ENCODE measurements around the gene DNAAF8.

DNAAF8 gene

DNA sequence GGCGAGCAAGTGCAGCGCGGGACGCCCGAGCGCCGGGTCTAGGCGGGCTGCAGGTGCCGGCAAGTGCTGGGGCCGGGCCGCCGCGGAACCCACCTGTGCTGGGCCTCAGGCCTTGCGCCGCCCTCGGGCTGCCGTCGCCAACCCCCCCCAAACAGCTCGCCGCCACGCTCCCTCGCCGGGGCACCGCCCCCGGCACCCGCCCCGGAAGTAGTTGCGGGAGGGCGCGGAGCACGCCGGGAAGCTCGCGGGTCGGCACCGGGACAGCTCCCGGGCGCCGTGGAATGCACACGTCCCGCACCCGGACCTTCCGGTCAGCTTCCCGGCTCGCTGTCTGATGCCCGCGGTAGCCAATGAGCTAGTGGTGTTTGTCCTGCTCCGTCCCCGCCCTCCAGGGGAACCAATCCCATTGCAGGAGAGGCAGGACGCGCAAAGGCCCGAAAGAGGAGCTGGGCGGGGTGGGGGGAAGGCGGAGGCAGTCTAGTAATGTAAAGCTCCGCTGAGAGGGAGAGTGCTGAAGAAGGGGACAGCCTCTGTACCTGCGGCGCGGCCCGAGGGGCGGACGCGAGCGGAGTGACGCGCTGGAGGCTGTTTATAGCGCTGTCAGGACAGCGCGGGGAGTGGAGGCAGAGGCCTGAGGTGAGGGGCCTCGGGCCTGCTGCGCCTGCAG, at the start of gene DNAAF8, which contains the start of gene ANKS3:
DNAAF8 (plus strand) TSS at position 475 of the 667 bp plus-strand sequence. CDS start 1,978 bp downstream, outside the sequence.
ANKS3 (minus strand) TSS at position 209 of the 667 bp plus-strand sequence. CDS start 4,122 bp downstream, outside the sequence.
- no peak for FAIRE-seq

DNA sequence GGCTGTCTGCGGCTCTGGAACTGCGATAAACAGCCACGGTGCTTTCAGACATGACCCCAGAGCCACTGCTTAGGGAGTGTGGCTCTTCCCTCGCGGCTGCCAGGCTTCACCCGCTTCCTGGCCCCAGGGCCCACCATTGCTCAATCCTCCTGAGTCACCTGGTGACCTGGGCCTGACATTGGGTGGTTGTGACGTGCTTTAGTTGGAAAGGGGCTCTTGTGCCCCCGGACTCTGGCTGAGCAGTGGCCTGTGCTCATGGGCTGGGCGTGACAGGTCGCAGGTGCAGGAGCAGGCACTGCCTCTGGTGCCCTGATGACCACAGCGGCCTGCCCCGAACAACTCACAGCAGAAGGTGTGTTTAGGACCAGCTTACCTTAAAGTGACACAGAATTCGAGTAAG, 49.6 kb upstream of the DNAAF8 start:
- no peak for FAIRE-seq

DNA sequence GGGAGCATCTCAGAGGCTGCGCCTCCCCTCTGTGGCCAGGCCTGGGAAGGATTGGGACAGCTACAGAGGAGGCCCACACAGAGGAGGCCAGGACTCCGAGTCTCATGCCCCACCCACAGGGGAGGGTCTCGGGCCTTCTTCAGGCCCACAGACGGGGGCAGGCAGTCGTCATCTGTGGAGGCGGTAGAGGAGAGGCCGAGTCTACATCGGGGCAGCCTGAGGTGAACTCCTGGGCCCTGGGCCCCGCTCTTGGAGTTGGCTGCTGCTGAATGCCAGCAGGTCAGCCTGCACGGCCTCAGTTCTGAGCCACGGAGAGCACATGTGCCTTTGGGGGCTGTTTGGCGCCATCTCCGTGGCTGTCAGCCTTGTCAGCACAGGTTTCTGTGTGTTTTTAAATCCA, 49.0 kb upstream of the DNAAF8 start:
- FAIRE-seq = no peak

DNA sequence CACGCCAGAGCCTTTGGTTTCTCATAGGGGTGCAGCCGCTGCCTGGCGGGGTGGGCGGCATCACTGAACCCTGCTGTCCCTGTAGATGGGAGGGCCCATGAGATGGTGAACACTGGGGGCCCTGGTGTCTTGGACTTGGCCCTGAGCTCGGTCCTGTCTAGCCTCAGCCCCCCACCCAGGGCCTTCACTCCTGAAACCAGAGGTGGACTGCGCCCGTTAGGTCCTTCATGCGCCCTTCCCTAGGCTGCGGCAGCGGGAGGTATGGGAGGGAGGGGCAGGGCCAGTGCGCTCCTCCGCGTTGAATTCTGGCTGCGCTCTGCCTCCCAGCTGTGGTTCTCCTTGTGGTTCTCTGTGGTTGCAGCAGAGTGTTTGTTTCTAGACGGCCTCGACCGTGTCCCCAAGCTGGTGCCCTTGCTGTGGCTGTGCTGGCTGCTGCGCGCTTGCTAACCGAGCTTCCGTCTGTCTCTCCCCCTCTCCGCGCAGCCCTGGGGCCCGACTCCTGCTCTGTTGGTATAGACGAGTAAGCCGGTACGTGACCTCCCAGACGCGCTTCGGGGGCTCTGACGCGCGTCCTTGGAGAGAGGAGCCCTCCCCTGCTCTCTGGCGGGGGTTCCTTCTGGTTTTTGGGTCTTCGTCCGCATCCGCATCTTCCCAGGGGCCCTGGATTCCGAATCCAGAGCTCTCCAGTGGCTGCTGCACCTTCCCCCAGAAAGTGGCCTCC, 48.4 kb upstream of the DNAAF8 start:
- no peak for FAIRE-seq

DNA sequence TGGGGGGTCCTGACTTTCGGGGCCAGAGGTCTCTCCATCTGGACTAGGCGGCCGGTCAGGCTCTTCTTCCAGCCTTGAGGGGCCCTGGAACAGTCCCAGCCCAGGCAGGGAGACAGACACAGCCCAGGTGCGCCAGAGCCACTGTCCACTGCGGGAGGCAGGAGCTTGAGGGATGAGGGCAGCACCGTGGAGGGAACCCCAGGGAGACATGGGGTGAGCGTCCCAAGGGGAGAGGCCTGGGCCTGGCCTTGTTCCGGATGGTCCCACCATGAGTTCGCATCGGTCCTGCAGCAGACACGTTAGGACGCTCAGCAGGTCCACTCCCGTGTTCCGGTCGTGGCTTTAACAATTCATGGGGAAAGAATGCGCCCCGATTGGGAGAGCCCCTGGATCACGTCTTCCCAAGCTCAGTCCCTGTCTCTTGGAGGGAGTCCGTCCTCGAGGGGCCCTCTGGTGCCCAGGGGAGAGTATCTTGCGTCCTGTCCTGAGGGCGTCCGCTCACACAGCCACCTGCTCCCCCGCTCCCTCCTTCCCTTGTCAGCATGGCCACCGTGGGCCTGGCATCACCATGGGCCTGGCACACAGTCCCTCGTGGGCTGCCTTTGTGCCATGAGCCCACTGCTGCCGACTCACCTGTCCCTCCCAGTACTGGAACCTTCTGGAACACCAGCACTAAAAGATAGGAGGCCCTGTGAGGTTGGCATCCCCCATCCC, 47.7 kb upstream of the DNAAF8 start:
- no peak for FAIRE-seq

DNA sequence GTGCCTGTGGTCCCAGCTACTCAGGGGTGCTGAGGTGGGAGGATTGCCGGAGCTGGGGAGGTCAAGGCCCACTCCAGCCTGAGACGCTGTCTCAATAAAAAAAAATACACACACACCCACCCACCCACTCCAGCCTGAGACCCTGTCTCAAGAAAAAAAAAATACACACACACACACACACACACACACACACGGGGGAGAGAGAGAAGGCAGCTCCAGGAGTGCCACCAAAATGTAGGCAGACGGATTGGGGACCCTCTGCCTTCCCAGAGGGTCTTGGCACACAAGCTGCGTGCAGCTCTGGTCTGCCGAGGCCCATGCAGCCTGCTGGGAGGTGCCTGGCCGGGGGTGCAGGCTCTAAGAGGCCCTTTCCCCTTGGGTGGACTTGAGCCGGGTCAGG, 46.9 kb upstream of the DNAAF8 start:
- no peak for FAIRE-seq

DNA sequence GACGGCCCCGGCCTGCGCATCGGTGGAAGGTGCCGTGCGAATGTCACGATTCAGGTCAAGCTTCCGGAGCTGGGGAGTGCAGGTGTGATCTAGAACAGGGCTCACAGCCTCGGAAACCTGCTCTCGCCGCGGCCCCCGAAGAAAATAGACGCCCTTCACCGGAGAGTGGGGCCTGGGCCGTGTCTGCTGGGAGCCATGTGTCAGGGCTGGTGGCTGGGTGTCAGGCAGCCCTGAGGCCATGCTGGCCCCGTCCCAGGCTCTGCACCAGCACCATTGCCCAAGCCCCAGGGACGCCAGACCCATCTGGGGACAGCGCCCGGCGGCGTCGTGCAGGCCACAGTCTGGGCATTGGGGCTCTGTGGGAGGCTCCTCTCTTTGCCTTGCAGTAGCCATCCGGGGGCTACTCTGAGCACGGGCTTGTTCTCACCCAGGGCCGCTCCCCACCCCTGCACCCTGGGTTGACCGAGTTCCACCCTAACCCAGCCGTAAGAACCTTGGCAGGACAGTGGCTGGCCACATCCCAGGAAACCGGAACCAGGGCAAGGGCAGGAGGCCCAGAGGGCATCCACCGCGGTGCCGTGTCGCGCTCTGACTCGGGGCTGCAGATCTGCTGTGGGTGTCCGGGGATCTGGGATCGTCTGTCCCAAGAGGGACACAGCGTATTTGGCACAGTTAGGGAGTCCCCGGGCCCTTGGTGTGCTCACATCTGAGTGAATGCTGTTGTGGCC, 46.2 kb upstream of the DNAAF8 start:
- no peak for FAIRE-seq

DNA sequence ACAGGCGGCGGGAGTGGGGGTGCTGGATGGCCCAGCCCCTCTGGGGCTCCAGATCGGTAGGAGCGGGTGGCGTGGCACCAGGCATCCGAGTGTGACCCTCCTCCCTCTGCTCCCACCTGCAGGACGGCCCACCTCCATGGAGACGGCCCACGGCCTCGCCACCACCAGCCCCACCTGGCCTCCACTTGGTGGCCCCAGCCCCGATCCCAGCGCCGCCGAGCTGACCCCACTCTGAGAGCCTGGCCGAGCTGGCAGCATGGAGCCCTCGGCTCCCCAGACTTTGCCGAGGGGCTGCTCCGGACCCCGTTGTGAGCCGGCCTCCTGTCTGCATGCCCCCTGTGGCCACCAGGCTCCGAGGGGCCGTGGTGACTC, 45.7 kb upstream of the DNAAF8 start:
- FAIRE-seq = no peak

DNA sequence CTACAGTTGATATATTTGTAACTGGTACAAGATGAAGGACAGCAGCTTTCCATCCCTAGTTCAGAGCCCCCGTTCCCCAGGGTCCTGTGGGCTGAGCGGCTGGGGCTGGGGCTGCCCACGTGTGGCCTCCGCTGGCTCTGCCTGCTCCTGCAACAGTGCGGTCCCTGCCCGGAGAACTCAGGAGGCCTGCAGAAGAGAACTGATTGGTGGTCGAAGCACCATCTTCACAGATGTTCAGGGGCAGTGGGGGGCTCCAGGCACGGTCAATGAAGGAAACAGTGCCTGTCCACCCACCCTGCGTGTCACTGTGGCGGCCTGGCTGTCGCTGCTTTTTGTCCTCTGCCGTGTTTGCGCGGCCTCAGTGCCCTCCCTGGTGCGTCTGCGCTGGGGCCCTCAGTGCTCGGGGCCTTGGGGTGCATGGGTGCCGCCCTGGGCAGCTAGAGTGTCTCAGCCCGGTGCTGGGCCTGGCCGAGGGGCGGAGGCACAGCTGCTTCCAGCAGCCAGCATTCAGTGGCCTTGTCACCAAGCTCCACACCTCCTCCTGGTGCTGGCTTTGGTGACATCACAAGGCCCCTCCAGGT, 45.2 kb upstream of the DNAAF8 start:
- no peak for FAIRE-seq

DNA sequence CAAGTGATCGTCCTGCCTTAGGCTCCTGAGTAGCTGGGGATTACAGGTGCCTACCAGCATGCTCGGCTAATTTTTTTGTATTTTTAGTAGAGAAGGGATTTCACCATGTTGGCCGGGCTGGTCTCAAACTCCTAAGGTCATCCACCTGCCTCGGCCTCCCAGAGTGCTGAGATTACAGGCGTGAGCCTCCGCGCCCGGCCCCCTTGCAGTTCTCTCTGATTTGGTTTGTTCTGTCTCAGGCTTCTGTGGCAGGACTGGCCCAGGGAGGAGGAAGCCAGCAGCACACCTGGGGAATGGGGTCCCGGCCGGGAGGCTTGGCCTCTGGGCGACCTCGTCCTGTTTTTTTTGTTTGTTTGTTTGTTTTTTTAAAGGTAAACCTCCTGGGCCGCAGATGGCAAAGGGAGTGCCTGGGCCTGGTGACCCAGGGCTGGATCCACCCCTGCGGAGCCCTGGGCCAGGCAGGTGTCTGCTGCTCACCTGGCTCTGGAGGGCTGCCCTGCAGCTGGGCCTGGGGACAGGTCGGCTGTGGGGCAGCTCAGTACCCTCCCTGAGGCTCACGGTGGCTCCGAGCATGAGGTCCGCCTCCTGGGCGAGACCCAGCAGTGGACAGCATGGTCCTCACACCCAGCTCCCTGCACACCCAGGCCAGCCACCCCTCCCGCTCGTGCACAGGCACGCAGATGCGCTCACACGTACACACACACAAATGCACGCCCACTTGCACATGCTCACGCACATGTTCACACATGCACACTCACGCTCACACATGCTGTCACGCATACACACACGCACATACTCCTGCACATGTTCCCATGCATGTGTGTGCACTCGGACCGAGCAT, 44.3 kb upstream of the DNAAF8 start:
- FAIRE-seq = no peak

DNA sequence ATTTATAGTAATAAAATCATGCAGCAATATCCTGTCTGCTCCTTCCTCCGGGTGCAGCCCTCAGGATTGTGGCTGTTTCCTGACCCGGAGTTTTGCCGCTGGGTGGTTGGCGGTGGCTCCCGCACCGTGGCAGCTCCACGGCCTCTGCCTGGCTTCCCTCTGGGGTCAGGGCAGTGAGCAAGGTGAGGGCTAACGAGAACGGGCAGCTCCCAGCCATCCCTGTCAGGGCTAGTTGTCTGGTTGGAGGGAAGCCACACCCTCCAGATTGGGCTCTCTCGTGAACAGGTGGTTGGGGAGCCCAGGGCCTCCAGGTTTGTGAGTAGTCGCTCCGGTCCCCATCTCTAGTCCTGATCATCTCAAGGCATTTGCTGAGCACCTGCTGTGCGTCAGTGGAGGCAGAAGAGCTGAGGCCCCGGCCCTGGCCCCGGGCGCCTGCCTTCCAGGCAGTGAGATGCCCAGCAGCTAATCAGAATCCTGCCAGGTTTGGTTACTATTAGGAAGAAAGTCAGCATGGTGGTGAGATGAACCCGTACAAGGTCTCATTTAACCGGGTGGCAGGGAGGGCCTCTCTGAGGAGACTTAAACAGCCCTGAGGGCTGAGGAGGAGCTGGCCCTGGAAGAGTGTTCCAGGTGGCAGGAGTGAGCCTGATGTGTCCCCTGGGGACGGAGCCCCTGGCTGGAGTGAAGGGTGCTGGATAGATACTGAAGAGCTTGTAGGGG, 43.2 kb upstream of the DNAAF8 start:
- no peak for FAIRE-seq

DNA sequence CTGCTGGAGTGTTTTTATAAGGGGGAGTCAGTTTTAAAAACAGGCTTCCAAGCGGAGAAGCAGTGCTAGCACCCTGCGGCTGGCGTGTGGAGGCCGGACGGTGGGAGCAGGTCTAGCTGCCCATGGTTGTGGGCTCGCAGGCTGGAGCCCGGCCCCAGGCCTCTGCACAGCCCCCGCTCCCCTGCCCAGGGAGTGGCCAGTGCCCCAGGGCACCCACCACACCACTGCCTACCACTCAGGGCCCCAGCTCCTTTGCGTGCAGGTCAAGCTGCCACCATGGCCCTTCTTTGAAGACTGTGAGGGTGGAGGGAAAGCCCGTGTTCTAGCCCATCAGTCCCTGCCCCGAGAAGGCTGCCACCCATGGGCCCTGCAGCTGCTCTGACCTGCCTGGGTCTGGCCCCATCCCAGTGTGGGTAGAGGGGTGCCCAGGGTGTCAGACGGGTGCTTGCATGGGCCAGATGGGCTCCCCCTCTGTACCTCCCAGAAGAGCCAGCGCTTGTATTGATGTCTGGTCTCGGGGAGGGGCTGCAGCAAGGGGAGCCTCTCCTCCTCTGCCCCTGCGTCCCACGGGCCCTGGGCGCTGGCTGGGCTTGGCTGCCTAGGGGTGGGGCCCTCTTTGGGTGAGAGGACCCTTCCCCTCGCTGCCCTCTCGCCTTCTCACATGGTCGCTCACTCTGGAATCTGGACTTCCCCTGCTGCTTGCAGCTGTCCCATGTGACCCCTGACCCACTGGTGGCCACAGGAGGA, 42.5 kb upstream of the DNAAF8 start:
- no peak for FAIRE-seq

DNA sequence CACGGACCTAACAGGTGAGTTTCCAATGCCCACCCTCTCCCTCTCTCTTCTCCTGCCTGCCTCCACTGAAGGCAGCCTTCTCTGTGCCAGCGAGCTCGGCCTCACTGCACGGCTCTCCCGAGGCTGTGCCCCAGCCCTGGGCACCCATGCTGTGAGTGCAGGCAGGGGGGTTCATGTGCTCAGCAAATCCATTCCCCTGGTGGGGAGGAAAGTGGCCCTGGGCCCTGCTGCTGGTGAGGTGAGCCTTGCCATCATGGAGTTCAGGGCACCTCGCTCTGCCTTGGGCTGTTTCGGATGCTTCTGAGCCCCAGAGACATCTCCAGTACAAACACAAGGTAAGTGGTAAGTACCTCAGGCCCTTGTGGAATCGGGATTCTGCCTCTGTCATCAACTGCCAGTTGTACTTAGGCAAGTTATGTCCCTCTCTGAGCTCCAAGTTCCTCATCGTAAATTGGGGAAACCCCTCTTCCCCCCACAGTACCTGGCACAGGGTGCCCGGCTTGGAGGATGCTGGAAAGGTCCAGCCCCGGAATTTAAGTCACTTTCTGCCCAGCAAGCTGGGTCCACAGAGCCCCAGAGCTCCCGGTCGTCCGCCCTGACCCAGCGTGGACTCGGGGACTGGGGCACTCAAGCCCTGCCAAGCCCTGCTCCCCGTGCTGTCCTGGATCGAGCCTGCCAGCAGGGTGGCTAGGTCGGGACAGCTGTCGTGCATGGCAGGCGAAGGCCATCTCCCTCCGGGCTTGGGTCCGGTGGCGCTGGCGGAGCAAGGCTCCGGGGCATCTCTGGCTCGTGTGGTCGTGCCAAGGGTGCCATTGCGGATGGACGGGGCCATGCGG, 41.7 kb upstream of the DNAAF8 start:
- no peak for FAIRE-seq

DNA sequence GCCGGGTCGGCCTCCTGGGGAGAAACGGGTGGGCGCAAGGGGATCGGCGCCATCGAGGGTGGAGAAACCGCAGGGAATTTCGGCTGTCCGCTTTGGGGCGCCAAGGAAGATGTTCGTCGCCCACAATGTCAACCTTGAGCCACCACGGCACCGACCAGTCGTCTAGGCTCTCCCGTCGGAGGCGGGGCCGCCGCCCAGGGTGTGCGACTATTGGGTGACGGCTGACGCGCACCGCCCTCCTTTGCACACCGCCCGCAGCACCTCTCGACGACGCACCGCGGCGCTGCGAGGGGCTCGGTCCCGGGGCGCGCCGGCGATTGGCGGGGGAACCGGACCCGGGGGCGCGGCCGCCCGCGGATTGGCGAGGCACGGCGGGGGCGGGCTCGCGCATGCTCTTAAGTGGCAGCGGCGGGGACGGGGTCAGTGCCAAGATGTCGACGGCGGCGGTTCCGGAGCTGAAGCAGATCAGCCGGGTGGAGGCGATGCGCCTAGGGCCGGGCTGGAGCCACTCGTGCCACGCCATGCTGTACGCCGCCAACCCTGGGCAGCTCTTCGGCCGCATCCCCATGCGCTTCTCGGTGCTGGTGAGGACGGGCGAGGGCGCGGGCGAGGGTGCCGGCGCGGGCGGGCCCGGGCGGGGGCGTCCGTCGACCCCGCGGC, 40.9 kb upstream of the DNAAF8 start, which contains the start of gene NUDT16L1:
NUDT16L1 (plus strand) TSS at position 267 of the 660 bp plus-strand sequence; CDS start at position 432, 165 bp downstream.
- no peak for FAIRE-seq

DNA sequence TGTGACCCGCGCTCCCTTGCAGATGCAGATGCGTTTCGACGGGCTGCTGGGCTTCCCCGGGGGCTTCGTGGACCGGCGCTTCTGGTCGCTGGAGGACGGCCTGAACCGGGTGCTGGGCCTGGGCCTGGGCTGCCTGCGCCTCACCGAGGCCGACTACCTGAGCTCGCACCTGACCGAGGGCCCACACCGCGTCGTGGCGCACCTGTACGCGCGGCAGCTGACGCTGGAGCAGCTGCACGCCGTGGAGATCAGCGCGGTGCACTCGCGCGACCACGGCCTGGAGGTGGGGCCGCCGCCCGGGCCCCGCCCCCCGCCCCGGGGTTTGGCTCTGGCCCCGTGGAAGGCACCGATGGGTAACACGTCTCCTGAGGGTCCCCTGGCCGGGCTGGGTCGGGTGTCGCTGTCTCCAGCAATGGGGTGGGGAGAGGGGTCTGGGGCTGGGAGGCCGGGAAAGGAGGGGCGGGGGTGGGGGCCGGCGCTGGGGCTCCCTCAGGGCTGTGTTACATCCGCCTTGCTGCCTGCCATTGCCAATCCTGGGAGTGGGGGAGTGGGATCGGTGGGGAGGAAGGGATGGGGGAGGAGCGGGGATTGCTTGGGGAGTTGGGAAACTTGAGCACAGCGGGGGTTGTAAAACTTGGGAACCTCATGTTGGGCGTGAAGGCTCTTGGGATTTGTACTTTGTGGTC, 40.2 kb upstream of the DNAAF8 start:
- FAIRE-seq = no peak

DNA sequence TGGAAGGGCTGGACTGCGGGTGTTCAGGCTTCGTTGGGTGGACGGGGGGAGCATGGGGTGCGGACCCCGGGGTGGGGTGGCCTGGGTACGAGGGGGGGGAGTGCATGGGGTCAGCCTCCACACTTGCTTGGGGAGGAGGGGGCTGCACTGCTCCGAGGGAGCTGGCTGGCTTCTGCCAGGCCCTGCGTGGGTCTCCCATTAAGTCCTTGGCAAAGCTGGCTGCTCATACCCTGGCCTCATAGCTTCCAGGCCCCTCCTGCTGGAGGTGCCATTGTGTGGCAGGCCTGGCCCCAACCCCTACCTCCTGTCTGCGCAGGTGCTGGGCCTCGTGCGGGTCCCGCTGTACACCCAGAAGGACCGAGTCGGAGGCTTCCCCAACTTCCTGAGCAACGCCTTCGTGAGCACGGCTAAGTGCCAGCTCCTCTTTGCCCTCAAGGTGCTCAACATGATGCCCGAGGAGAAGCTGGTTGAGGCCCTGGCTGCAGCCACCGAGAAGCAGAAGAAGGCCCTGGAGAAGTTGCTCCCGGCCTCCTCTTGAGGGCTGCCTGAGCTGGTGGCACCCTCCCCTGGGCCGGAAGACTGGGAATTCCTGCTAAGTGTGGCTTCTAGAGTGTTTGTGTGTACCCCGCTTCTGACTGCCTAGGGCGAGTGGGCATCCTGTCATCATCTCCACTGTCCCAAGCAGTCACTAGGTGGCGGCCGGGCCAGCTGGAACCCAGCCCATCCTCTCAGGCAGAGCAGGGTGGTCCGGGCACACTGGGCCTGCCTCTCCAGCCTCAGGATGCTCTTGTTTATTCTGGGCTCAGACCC, 39.5 kb upstream of the DNAAF8 start:
- FAIRE-seq = no peak

Measured in colon (tissue), 2 donors.